Central memory CD8-positive, alpha-beta T cell (primary cell): ENCODE results near the gene MIPOL1.

Experiments used
- ATAC-seq: fragments of 150-1000 bp; cut with Tn5 transposase; replicated peaks from 2 replicates; pipeline ENCODE4 v1.10.0; 2022; ENCODE audit warnings: mild to moderate bottlenecking, moderate FRiP score, moderate number of reproducible peaks; ENCODE audit not compliant: poor library complexity, severe bottlenecking; ENCODE audit errors: extremely low read depth
- DNase-seq, 2 donors: peaks; one replicate each; pipeline ENCODE4 v3.0.0; 2021; ENCODE audit warnings: low spot score in 2 of 2
- H3K27ac Mint-ChIP-seq: one replicate; pipeline ENCODE4 v1.8.0; 2022; ENCODE audit warnings: low read depth, mild to moderate bottlenecking, moderate library complexity, mixed read lengths
- H3K27me3 Mint-ChIP-seq: one replicate; pipeline ENCODE4 v1.8.0; 2022; ENCODE audit warnings: mixed read lengths
- H3K36me3 Mint-ChIP-seq: one replicate; pipeline ENCODE4 v1.8.0; 2022; ENCODE audit warnings: mild to moderate bottlenecking, moderate library complexity, mixed read lengths; ENCODE audit not compliant: insufficient read depth
- H3K4me1 Mint-ChIP-seq: one replicate; pipeline ENCODE4 v1.8.0; 2022; ENCODE audit warnings: mixed read lengths
- H3K4me3 Mint-ChIP-seq: one replicate; pipeline ENCODE4 v1.8.0; 2022; ENCODE audit warnings: mild to moderate bottlenecking, moderate library complexity, mixed read lengths
- H3K9me3 Mint-ChIP-seq: one replicate; pipeline ENCODE4 v1.8.0; 2022; ENCODE audit warnings: mixed read lengths

MIPOL1 gene

DNA sequence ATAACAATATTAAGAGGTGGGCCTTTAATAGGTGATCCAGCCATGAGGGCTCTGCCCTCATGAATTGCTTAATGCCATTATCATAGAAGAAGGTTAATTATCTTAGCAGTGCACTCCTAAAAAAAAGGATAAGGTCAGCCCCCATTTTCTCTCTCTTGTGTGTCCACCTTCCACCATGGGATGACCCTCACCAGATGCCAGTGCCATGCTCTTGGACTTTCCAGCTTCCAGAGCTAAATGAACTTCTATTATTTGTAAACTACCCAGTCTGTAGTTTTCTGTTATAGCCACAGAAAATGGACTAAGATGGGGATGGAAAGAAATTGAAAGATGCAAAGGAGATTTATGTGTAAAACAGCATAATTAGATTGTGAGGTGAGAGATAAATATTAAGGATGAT is 271.9 kb downstream of the MIPOL1 start:
- DNase-seq (no peak), ATAC-seq (no peak)
- Mint-ChIP-seq H3K27me3 (no peaks in the 10 kb centered on the region), H3K9me3 (peaks cover 31% of the 10 kb centered on the region), H3K27ac (no peak overlapping the region), H3K4me3 (no peak overlapping the region), H3K36me3 (no peaks in the 10 kb centered on the region), H3K4me1 (no peaks in the 10 kb centered on the region)

DNA sequence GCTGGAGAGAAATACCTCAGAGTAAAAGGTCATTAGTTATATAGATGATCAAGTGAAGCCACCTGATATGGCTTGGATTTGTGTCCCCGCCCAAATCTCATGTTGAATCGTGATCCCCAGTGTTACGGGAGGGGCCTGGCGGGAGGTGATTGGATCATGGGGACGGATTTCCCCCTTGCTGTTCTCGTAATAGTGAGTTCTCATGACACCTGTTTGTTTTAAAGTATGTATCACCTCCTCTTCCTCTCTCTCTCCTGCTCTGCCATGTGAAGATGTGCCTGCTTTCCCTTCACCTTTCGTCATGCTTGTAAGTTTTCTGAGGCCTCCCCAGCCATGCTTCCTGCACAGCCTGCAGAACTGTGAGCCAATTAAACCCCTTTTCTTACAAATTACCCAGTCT is 272.5 kb downstream of the MIPOL1 start:
- Mint-ChIP-seq H3K27me3 (no peaks in the 10 kb centered on the region), H3K4me1 (no peaks in the 10 kb centered on the region), H3K36me3 (no peaks in the 10 kb centered on the region), H3K4me3 (no peak overlapping the region), H3K27ac (no peak overlapping the region), H3K9me3 (peaks cover 32% of the 10 kb centered on the region)
- no peak for DNase-seq
- no peak for ATAC-seq

DNA sequence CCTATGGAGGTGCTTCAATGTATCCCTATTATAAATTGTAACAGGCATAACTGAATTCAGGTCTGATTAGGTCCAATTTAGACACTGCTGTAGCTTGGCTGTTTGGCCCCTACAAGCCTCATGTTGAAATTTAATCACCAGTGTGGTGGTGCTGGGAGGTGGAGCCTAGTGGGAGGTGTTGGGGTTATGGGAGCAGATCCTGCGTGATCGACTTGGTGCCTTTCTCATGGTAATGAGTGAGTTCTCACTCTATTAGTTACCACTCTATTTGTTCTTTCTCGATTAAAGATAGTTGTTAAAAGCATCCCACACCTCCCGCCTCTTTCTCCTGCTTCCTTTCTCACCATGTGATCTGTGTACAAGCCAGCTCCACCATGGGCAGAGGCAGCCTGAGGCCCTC is 275.2 kb downstream of the MIPOL1 start:
- Mint-ChIP-seq H3K9me3 (peaks cover 38% of the 10 kb centered on the region), H3K27ac (no peak overlapping the region), H3K27me3 (no peaks in the 10 kb centered on the region), H3K4me1 (no peaks in the 10 kb centered on the region), H3K36me3 (no peaks in the 10 kb centered on the region), H3K4me3 (no peak overlapping the region)
- ATAC-seq = no peak
- DNase-seq = no peak

DNA sequence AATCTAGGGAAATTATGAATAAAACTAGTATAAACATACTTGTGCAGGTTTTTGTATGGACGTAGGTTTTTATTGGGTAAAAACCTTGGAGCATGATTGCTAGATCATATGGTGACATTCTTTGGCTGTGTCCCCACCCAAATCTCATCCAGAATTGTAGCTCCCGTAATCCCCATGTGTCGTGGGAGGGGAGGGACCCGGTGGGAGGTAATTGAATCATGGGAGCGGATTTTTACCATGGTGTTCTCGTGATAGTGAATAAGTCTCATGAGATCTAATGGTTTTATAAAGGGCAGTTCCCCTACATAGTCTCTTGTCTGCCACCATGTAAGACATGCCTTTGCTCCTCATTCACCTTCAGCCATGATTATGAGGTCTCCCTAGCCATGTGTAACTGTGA is 276.5 kb downstream of the MIPOL1 start:
- no peak for ATAC-seq
- no peaks in the 10 kb centered on the region for H3K27me3 Mint-ChIP-seq
- H3K27ac Mint-ChIP-seq = no peak overlapping the region
- no peaks in the 10 kb centered on the region for H3K4me1 Mint-ChIP-seq
- no peaks in the 10 kb centered on the region for H3K36me3 Mint-ChIP-seq
- peaks cover 37% of the 10 kb centered on the region for H3K9me3 Mint-ChIP-seq
- no peak for DNase-seq
- H3K4me3 Mint-ChIP-seq = no peak overlapping the region

DNA sequence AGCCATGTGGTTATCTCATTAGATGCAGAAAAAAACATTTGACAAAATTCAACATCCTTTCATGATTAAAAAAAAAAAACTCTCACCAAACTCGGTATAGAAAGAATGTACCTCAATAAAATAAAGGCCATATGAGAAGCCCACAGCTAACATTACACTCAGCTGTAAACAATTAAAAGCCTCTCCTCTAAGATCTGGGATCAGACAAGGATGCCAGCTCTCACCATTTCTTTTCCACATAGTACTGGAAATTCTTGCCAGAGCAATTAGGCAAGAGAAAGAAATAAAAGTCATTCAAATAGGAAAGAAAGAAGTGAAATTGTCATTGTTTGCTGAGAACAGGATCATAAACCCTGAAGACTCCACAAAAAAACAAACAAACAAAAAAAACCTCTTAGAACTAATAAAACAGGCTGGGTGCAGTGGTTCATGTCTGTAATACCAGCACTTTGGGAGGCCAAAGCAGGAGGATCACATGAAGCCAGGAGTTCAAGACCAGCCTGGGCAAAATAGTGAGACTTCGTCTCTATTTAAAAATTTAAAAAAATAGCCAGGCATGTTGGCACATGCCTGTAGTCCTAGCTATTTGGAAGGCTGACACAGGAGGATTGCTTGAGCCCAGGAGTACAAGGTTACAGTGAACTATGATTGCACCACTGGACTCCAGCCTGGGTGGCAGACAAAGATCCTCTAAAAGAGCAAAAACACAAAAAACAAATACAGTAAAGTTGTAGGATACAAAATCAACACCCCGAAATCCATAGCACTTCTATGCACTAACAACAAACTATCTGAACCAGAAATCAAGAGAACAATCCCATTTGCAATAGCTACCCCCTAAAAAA is 282.9 kb downstream of the MIPOL1 start:
- H3K27me3 Mint-ChIP-seq = no peaks in the 10 kb centered on the region
- no peak for ATAC-seq
- no peak for DNase-seq
- H3K4me3 Mint-ChIP-seq = no peak overlapping the region
- H3K36me3 Mint-ChIP-seq = no peaks in the 10 kb centered on the region
- H3K27ac Mint-ChIP-seq = no peak overlapping the region
- peaks cover 32% of the 10 kb centered on the region for H3K9me3 Mint-ChIP-seq
- H3K4me1 Mint-ChIP-seq = no peaks in the 10 kb centered on the region

DNA sequence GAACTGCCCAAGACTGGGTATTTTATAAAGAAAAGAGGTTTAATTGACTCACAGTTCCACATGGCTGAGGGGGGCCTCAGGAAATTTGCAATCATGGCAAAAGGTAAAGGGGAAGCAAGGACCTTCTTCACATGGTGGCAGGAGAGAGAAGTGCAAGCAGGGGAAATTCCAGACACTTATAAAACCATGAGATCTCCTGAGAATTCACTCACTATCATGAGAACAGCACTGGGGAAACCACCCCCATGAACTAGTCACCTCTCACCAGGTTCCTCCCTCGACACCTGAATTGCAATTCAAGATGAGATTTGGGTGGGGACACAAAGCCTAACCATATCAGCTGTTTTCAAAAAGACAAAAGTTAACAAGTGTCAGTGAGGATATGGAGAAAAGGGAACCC is 284.7 kb downstream of the MIPOL1 start:
- no peaks in the 10 kb centered on the region for H3K4me1 Mint-ChIP-seq
- H3K27ac Mint-ChIP-seq = no peak overlapping the region
- ATAC-seq = no peak
- peaks cover 33% of the 10 kb centered on the region for H3K9me3 Mint-ChIP-seq
- H3K4me3 Mint-ChIP-seq = no peak overlapping the region
- no peak for DNase-seq
- no peaks in the 10 kb centered on the region for H3K27me3 Mint-ChIP-seq
- no peaks in the 10 kb centered on the region for H3K36me3 Mint-ChIP-seq

DNA sequence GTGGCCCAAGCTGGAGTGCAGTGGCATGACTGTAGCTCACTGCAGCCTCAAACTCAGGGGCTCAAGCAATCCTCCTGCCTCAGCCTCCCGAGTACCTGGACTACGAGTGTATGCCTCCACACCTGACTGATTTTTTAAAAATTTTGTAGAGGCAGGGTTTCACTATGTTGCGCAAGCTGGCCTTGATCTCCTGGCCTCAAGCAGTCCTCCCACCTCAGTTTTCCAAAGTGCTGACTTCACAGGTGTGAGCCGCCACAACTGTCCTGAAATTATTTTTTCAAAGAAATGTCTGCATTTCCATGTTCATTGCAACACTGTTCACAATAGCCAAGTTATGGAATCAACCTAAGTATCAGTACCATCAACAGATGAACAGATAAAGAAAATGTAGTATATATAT is 285.9 kb downstream of the MIPOL1 start:
- H3K9me3 Mint-ChIP-seq = peaks cover 37% of the 10 kb centered on the region
- H3K4me1 Mint-ChIP-seq = no peaks in the 10 kb centered on the region
- H3K27me3 Mint-ChIP-seq = no peaks in the 10 kb centered on the region
- no peak for DNase-seq
- no peak overlapping the region for H3K27ac Mint-ChIP-seq
- no peaks in the 10 kb centered on the region for H3K36me3 Mint-ChIP-seq
- ATAC-seq = no peak
- no peak overlapping the region for H3K4me3 Mint-ChIP-seq

DNA sequence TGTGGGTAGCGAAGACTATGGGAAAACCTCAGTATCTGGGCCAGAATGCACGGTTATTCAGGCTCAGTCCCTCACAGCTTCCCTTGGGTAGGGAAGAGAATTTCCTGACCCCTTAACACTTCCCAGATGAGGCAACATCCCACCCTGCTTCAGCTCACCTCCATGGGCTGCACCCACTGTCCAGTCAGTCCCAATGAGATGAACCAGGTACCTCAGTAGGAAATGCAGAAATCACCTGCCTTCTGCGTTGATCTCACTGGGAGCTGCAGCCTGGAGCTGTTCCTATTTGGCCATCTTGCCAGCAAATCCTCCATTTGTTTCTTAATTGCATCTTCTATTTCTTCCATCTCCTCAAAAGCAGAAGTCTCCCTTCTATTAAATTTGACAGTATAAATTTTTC is 292.9 kb downstream of the MIPOL1 start:
- Mint-ChIP-seq H3K4me1 (no peaks in the 10 kb centered on the region), H3K27ac (no peak overlapping the region), H3K9me3 (peaks cover 19% of the 10 kb centered on the region), H3K36me3 (no peaks in the 10 kb centered on the region), H3K27me3 (no peaks in the 10 kb centered on the region), H3K4me3 (no peak overlapping the region)
- DNase-seq (no peak), ATAC-seq (no peak)

DNA sequence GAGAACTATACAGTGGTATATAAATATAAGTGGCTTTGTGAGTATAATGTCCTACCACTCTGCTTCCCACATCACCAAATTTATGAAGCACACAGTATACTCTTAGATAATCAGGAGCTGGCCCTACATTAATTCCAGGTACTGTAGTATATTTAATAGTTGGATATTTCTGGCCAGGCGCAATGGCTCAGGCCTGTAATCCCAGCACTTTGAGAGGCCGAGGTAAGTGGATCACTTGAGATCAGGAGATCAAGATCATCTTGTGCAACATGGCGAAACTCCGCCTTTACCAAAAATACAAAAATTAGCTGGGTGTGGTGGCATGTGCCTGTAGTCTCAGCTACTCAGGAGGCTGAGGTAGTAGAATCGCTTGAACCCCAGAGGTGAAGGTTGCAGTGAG is 293.3 kb downstream of the MIPOL1 start:
- no peak overlapping the region for H3K27ac Mint-ChIP-seq
- no peak for ATAC-seq
- H3K4me3 Mint-ChIP-seq = no peak overlapping the region
- no peaks in the 10 kb centered on the region for H3K36me3 Mint-ChIP-seq
- DNase-seq = no peak
- H3K9me3 Mint-ChIP-seq = peaks cover 19% of the 10 kb centered on the region
- H3K4me1 Mint-ChIP-seq = no peaks in the 10 kb centered on the region
- no peaks in the 10 kb centered on the region for H3K27me3 Mint-ChIP-seq

DNA sequence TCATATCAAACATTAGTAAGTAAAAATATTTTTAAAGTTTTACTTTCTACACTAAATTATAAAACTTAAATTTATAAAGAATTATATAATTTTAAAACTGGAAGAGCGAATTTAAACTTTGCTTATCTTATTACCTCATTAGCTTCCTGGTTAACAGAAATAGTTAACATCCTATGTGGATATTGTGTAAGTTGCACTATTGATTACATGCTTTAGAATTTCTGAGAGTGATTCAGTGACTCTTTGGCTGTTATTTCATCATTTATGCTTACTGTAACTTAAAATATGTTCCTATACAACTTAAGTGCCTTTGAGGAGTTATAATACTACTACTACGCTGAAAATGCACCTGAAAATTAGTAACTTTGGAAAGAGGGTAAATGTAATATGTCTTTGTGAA is 295.9 kb downstream of the MIPOL1 start:
- Mint-ChIP-seq H3K36me3 (no peaks in the 10 kb centered on the region), H3K9me3 (peaks cover 14% of the 10 kb centered on the region), H3K27me3 (no peaks in the 10 kb centered on the region), H3K4me3 (no peak overlapping the region), H3K4me1 (no peaks in the 10 kb centered on the region), H3K27ac (no peak overlapping the region)
- DNase-seq = no peak
- no peak for ATAC-seq

DNA sequence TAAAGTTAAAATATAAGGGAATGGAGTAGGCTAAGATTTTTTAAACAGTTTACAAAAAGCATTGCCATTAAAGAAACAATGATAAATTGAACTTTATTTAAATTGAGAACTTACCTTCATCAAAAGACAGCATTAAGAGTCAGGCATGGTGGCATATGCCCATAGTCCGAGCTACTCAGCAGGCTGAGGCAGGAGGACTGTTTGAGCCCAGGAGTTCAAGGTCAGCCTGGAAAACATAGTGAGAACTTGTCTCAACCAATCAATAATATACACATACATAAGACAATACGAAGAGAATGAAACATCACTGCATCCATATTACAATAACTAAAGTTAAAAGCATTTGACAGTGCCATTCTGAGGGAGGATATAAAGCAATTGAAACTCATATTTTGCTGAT is 299.7 kb downstream of the MIPOL1 start:
- no peak overlapping the region for H3K4me3 Mint-ChIP-seq
- no peak overlapping the region for H3K27ac Mint-ChIP-seq
- H3K9me3 Mint-ChIP-seq = peaks cover 5% of the 10 kb centered on the region
- H3K4me1 Mint-ChIP-seq = no peaks in the 10 kb centered on the region
- H3K36me3 Mint-ChIP-seq = no peaks in the 10 kb centered on the region
- no peaks in the 10 kb centered on the region for H3K27me3 Mint-ChIP-seq
- ATAC-seq (no peak), DNase-seq (no peak)

DNA sequence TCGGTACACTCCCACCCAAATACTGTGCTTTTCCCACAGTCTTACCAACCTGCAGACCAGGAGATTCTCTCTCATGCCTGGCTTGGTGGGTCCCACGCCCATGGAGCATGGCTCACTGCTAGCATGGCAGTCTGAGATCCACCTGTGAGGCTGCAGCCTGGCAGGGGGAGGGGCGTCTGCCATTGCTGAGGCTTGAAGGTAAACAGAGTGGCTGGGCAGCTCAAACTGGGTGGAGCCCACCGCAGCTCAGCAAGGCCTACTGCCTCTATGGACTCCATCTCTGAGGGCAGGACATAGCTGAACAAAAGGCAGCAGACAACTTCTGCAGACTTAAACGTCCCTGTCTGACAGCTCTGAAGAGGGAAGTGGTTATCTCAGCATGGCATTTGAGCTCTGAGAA is 304.1 kb downstream of the MIPOL1 start:
- Mint-ChIP-seq H3K27me3 (no peaks in the 10 kb centered on the region), H3K9me3 (peaks cover 24% of the 10 kb centered on the region), H3K27ac (no peak overlapping the region), H3K4me3 (no peak overlapping the region), H3K4me1 (no peaks in the 10 kb centered on the region), H3K36me3 (peaks cover 2% of the 10 kb centered on the region)
- DNase-seq (no peak), ATAC-seq (no peak)

DNA sequence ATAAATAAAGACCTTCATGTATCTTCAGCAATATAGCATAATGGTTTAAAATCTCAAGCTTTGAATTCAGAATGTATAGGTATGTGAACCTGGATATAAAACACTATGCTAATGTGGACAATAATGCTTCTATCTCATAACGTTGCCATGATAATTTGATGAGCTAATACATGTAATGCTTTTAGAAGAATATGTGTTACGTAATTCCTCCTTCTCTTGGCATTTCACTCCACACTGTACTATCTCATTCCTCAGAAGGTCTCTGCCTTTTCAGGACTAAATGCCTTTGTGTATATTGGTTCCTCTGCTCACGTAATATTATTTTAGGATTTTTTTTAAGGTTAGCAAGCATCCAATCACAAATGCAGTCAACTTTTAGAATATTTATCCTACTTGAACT is 310.8 kb downstream of the MIPOL1 start:
- Mint-ChIP-seq H3K9me3 (peaks cover 19% of the 10 kb centered on the region), H3K4me1 (no peaks in the 10 kb centered on the region), H3K27me3 (no peaks in the 10 kb centered on the region), H3K4me3 (no peak overlapping the region), H3K36me3 (peaks cover 2% of the 10 kb centered on the region), H3K27ac (no peak overlapping the region)
- no peak for ATAC-seq
- no peak for DNase-seq
